HepG2 (cell line): ENCODE data around the gene CBX5. TPM values are rescaled to one million over a fixed set of nuclear protein-coding genes. Genes with fewer than 3 reads are reported as not detected.

Experiments used
- ATAC-seq: fragments of 200-7000 bp; cut with Tn5 transposase; 3 replicates; pipeline ENCODE4 v1.9.1; 2020; ENCODE audit warnings: mild to moderate bottlenecking, moderate library complexity
- BruUV-seq: library from RNA; stranded (reverse); fragments of 400-500 nt; replicated peaks from 2 replicates; lab custom pipeline; 2021; lab: Mats Ljungman, UMichigan
- CTCF ChIA-PET: fragments of 300-600 bp; formaldehyde crosslinking; extraction: SDS; loops from one replicate; lab custom pipeline; 2021; ENCODE audit warnings: low total read pairs, inconsistent platforms, low intra/inter-chr PET ratio; lab: Yijun Ruan, JAX
- POLR2A ChIA-PET: fragments of 350-600 bp; sonication (Branson Sonifier 250); formaldehyde crosslinking; loops from one replicate; lab custom pipeline; 2020; ENCODE audit warnings: antibody characterized with exemption, inconsistent platforms; lab: Yijun Ruan, JAX
- DNase-seq: peaks from one replicate; pipeline ENCODE4 v3.0.0-alpha.2; 2015; ENCODE audit warnings: low spot score
- FAIRE-seq: peaks from 3 replicates; lab custom pipeline; 2011; peaks lifted over from hg19 to GRCh38; lab: Jason Lieb, UNC
- H2AFZ ChIP-seq: one replicate; pipeline ENCODE4 v1.6.1; 2011; ENCODE audit warnings: low read length, inconsistent platforms
- H3K27ac ChIP-seq: fragments of 300-600 bp; 3 replicates; pipeline ENCODE4 v1.8.0; 2011; ENCODE audit warnings: mixed run types, mild to moderate bottlenecking, mixed read lengths, low read length, inconsistent platforms; ENCODE audit not compliant: insufficient read depth; ENCODE audit errors: extremely low read length
- H3K27me3 ChIP-seq, 2 experiments: fragments of 200-600 bp in 1 of 2; 2 replicates in 1 of 2; 3 replicates in 1 of 2; pipeline versions ENCODE4 v1.6.0 to v1.8.0; 2011; ENCODE audit warnings: low read length in 2 of 2, mild to moderate bottlenecking in 2 of 2, moderate library complexity in 2 of 2, inconsistent platforms in 1 of 2; ENCODE audit not compliant: insufficient read depth in 2 of 2, control insufficient read depth in 1 of 2
- H3K36me3 ChIP-seq, 2 experiments: fragments of 200-600 bp in 1 of 2; replicated peaks in 1 of 2; 2 replicates in 1 of 2; 3 replicates in 1 of 2; pipeline versions ENCODE4 v1.5.1 to v1.8.0; 2011; ENCODE audit warnings: low read length in 2 of 2, inconsistent platforms in 1 of 2; ENCODE audit not compliant: insufficient read depth in 2 of 2, control insufficient read depth in 1 of 2
- H3K4me1 ChIP-seq: 2 replicates; pipeline ENCODE4 v1.5.1; 2012; ENCODE audit warnings: low read length, inconsistent platforms; ENCODE audit not compliant: insufficient read depth
- H3K4me2 ChIP-seq: 2 replicates; pipeline ENCODE4 v1.6.0; 2011; ENCODE audit warnings: low read depth, low read length, inconsistent platforms
- H3K4me3 ChIP-seq, 3 experiments: fragments of 200-600 bp in 1 of 3; sonication (generic), shearing (Covaris generic) in 1 of 3; replicated peaks in 1 of 3; 2 replicates each; pipeline ENCODE4 v1.5.1; 2011 to 2016; ENCODE audit warnings: low read length in 3 of 3, inconsistent platforms in 2 of 3, low read depth in 2 of 3, mild to moderate bottlenecking in 2 of 3, control low read depth in 1 of 3, mixed read lengths in 1 of 3; ENCODE audit not compliant: insufficient read depth in 1 of 3
- H3K79me2 ChIP-seq: one replicate; pipeline ENCODE4 v1.6.1; 2011; ENCODE audit warnings: low read length, inconsistent platforms; ENCODE audit not compliant: insufficient read depth
- H3K9ac ChIP-seq: 2 replicates; pipeline ENCODE4 v1.6.0; 2011; ENCODE audit warnings: mild to moderate bottlenecking, low read depth, low read length, inconsistent platforms; ENCODE audit not compliant: insufficient read depth
- H3K9me3 ChIP-seq: 2 replicates; pipeline ENCODE4 v1.5.1; 2012; ENCODE audit warnings: mild to moderate bottlenecking, low read length
- H4K20me1 ChIP-seq: 2 replicates; pipeline ENCODE4 v1.6.0; 2011; ENCODE audit warnings: inconsistent platforms, mild to moderate bottlenecking, low read length, moderate library complexity; ENCODE audit not compliant: insufficient read depth
- E2F5 ChIP-seq: sonication (generic); formaldehyde crosslinking; conservative IDR thresholded peaks from 2 replicates; pipeline ENCODE4 v1.4.0; 2020; ENCODE audit warnings: missing genetic modification reagents
- HNF1B ChIP-seq: sonication (generic); formaldehyde crosslinking; IDR thresholded peaks from 2 replicates; pipeline ENCODE4 v1.5.1; 2020; ENCODE audit warnings: mild to moderate bottlenecking, moderate library complexity, missing genetic modification reagents
- ISL2 ChIP-seq: sonication (generic); formaldehyde crosslinking; IDR thresholded peaks from 2 replicates; pipeline ENCODE4 v1.5.0; 2020; ENCODE audit warnings: missing genetic modification reagents
- POGK ChIP-seq: sonication (generic); formaldehyde crosslinking; conservative IDR thresholded peaks from 2 replicates; pipeline ENCODE4 v1.8.0; 2022; ENCODE audit warnings: mild to moderate bottlenecking, moderate library complexity, missing genetic modification reagents
- REXO4 ChIP-seq: sonication (generic); formaldehyde crosslinking; IDR thresholded peaks from 2 replicates; pipeline ENCODE4 v1.8.0; 2022; ENCODE audit warnings: missing genetic modification reagents, mild to moderate bottlenecking, borderline replicate concordance
- SP140L ChIP-seq: sonication (generic); formaldehyde crosslinking; IDR thresholded peaks from 2 replicates; pipeline ENCODE4 v1.4.0; 2020; ENCODE audit warnings: missing genetic modification reagents, borderline replicate concordance
- TBL1XR1 ChIP-seq: fragments of 150-350 bp; IDR thresholded peaks from 2 replicates; pipeline ENCODE4 v1.6.1; 2014; ENCODE audit warnings: borderline replicate concordance, low read length; ENCODE audit not compliant: partially characterized antibody
- TCF12 ChIP-seq, 2 experiments: fragments of 450-650 bp in 1 of 2; sonication (generic) in 1 of 2; formaldehyde crosslinking in 1 of 2; IDR thresholded peaks; 2 replicates each; pipeline versions ENCODE4 v1.6.1 to v1.8.0; 2017 to 2022; ENCODE audit warnings: antibody characterized with exemption in 1 of 2, mild to moderate bottlenecking in 1 of 2, missing genetic modification reagents in 1 of 2, moderate library complexity in 1 of 2
- ZNF224 ChIP-seq: sonication (generic); formaldehyde crosslinking; IDR thresholded peaks from 2 replicates; pipeline ENCODE4 v1.5.0; 2020; ENCODE audit warnings: mild to moderate bottlenecking, missing genetic modification reagents
- ZNF275 ChIP-seq: sonication (generic); formaldehyde crosslinking; IDR thresholded peaks from 2 replicates; pipeline ENCODE4 v1.8.0; 2022; ENCODE audit warnings: missing genetic modification reagents, mild to moderate bottlenecking, inconsistent platforms, borderline replicate concordance
- ZNF44 ChIP-seq: sonication (generic); formaldehyde crosslinking; IDR thresholded peaks from 2 replicates; pipeline ENCODE4 v1.5.1; 2020; ENCODE audit warnings: mild to moderate bottlenecking, missing genetic modification reagents
- ZNF563 ChIP-seq: sonication (generic); formaldehyde crosslinking; IDR thresholded peaks from 2 replicates; pipeline ENCODE4 v1.8.0; 2022; ENCODE audit warnings: mild to moderate bottlenecking, moderate library complexity, missing genetic modification reagents
- ZNF597 ChIP-seq: sonication (generic); formaldehyde crosslinking; IDR thresholded peaks from 2 replicates; pipeline ENCODE4 v1.5.0; 2020; ENCODE audit warnings: missing genetic modification reagents
- WGBS: methylation state at CpG from one replicate; pipeline ENCODE4 v1.1.6; 2017; ENCODE audit warnings: low lambda C conversion rate; 5-methylcytosine and 5-hydroxymethylcytosine counted together
- in situ Hi-C: cut with HindIII; loops from 2 replicates; pipeline ENCODE4 v1.10.0; 2017; ENCODE audit warnings: low pct_unique_long_range_greater_than_20kb; ENCODE audit not compliant: extremely low pct_ligation_motif_present
- intact Hi-C: fragments of 100-400 bp; cut with micrococcal nuclease; formaldehyde crosslinking; loops from one replicate; pipeline ENCODE4 v1.10.0; 2022; ENCODE audit not compliant: unreplicated experiment
- polyA plus RNA-seq, 8 experiments: library from polyadenylated mRNA; depleted of rRNA in 3 of 8; stranded (reverse) in 7 of 8; unstranded in 1 of 8; fragments of >200 nt; fragmentation: Illumina TruSeq in 4 of 8; extraction: Trizol in 4 of 8; gene quantifications; 2 replicates each; pipeline versions ENCODE4 v1.2.1 to v1.2.3, GENCODE V29; 2011 to 2016; ENCODE audit warnings: low read depth in 4 of 8, missing spikeins in 1 of 8, mixed read lengths in 1 of 8; ENCODE audit not compliant: insufficient read depth in 1 of 8
- total RNA-seq, 5 experiments: library from RNA; depleted of rRNA; stranded (reverse); fragments of >200 nt; fragmentation: Illumina TruSeq; extraction: Trizol; gene quantifications; 2 replicates each; pipeline ENCODE4 v1.2.3, GENCODE V29; 2016; ENCODE audit warnings: low read depth in 1 of 5

CBX5 gene
- total and polyA plus RNA-seq, 2 of the 13 experiments (the other 11 are each of a cell fraction or from before 2014, with no cell fraction given) = 16.0 to 22.2 TPM

GRCh38 chr12:54280468-54281260 lies 742 bp upstream of the CBX5 start, which contains the start of gene HNRNPA1 (continued):
- TF ChIP-seq E2F5 (CRISPR knock-in tag) = peak; percentile 52; the same call in 1 of the 2 replicates
- TF ChIP-seq ZNF275 (CRISPR knock-in tag) = peak; percentile 55; the same call in 1 of the 2 replicates
- TF ChIP-seq TCF12 (IDR thresholded peaks at IDR 0.05) = no peak
- 0 out of 2 replicates have a peak, but pooled peaks have one; percentile 9 for TF ChIP-seq TCF12 (CRISPR knock-in tag; IDR thresholded peaks at IDR 0.05)
- peak; percentile 51 for TF ChIP-seq TBL1XR1
- no peak; the same call in 1 of the 2 replicates for TF ChIP-seq SP140L (CRISPR knock-in tag)

- intact Hi-C loops = no loop called here
- H3K9ac ChIP-seq = peak overlapping the region; percentile 100
- H2AFZ ChIP-seq = no peak overlapping the region
- CTCF ChIA-PET = no interaction called here
- peaks cover 29% of the 10 kb centered on the region for H4K20me1 ChIP-seq
- ATAC-seq = no peak
- no peak for FAIRE-seq
- BruUV-seq = TSS peak; percentile 73
- POLR2A ChIA-PET = interaction anchor here (0.6 to 4.5 kb wide), 24 partner anchors 9 to 1539 kb away, joined by 3 to 176 read pairs (median 6); partner anchors contain the start of genes COPZ1, NFE2, ORMDL2 and SARNP
- H3K36me3 ChIP-seq = peaks cover 4 to 32% of the 10 kb centered on the region in 2 experiments; a peak in 4 of 5 replicates
- no peak for DNase-seq
- peaks cover 64% of the 10 kb centered on the region for H3K4me1 ChIP-seq
- H3K9me3 ChIP-seq = no peaks in the 10 kb centered on the region
- no peaks in the 10 kb centered on the region; a peak in 1 of 5 replicates for H3K27me3 ChIP-seq
- H3K79me2 ChIP-seq = peaks cover 75% of the 10 kb centered on the region
- in situ Hi-C loops = no loop called here
- H3K4me2 ChIP-seq = peak overlapping the region; percentile 79
- peak overlapping the region; percentile 96 for H3K27ac ChIP-seq
- peak overlapping the region; percentile 69 to 79 (median 75) for H3K4me3 ChIP-seq
- WGBS = 2% methylated on average over 15 of the region's 19 CpGs
- 0 out of 2 replicates have a peak, but pooled peaks have one; percentile 30 for TF ChIP-seq ZNF563 (CRISPR knock-in tag)
- no peak for TF ChIP-seq ZNF224 (CRISPR knock-in tag)
- TF ChIP-seq ZNF597 (CRISPR knock-in tag) = no peak
- TF ChIP-seq ZNF44 = no peak; the same call in 1 of the 2 replicates
- no peak for TF ChIP-seq HNF1B (CRISPR knock-in tag)
- TF ChIP-seq ISL2 = no peak
- no peak; the same call in 1 of the 2 replicates for TF ChIP-seq REXO4 (CRISPR knock-in tag)
- no peak; the same call in 1 of the 2 replicates for TF ChIP-seq POGK (CRISPR knock-in tag)
Observed at GRCh38 chr12:54279227-54279631, 693 bp downstream of the CBX5 start.
